ENCODE results near the gene SPHK2. TPM values are rescaled to one million over a fixed set of nuclear protein-coding genes. Genes with fewer than 3 reads are reported as not detected.

Gene SPHK2
- polyA plus RNA-seq, 3 donors = 30.2 to 35.2 (median 33.2) TPM

DNA sequence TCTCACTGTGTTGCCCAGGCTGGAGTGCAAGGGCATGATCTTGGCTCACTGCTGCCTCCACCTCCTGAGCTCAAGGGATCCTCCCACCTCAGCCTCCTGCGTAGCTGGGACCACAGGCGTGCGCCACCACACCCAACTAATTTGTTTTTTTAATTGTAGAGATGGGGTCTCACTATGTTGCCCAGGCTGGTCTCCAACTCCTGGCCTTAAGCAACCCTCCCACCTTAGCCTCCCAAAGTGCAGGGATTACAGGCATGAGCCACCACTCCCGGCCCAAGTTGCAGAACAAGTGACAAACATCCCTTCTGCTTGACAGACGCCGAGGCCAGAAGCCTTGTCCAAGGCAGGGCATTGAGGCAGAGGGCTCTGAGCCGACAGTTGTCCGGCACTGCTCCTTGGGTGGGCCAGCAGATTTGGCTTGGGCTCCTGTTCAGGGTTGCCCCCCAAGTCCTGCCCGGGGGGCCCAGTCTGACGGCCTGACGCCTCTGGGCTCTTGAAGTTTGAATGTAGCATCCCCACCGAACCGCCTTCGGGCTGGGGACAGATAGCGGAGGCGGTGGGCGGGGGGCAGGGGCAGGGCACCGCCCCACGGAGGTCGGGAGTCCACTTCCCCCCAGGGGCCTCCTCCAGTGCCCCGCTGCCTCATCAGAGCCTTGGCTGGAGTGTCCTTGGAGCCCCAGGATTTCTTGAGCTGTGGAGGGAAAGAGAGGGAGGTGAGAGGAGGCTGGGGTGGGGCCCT is 18.5 kb upstream of the SPHK2 start:
- no peak for DNase-seq

- DNase-seq = no peak
Observed at GRCh38 chr19:48603001-48603400, 16.3 kb upstream of the SPHK2 start.

GRCh38 chr19:48603449-48603848 is 15.9 kb upstream of the SPHK2 start:
- no peak for DNase-seq

GRCh38 chr19:48603850-48604249 is 15.5 kb upstream of the SPHK2 start:
- DNase-seq = no peak

- no peak for DNase-seq
Observed at GRCh38 chr19:48606463-48607358, 12.6 kb upstream of the SPHK2 start, which contains the start of gene SPACA4. Gene SPACA4 (plus strand): TSS chr19:48606742. CDS start chr19:48606979, 237 bp downstream.

DNA sequence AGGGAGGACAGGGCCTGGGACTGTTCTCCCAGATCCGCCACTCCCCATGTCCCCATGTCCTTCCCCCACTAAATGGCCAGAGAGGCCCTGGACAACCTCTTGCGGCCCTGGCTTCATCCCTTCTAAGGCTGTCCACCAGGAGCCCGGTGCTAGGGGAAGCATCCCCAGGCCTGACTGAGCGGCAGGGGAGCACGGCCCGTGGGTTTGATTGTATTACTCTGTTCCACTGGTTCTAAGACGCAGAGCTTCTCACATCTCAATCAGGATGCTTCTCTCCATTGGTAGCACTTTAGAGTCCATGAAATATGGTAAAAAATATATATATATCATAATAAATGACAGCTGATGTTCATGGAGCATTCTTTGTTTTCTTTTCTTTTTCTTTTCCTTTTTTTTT is 11.9 kb upstream of the SPHK2 start:
- no peak for DNase-seq

DNA sequence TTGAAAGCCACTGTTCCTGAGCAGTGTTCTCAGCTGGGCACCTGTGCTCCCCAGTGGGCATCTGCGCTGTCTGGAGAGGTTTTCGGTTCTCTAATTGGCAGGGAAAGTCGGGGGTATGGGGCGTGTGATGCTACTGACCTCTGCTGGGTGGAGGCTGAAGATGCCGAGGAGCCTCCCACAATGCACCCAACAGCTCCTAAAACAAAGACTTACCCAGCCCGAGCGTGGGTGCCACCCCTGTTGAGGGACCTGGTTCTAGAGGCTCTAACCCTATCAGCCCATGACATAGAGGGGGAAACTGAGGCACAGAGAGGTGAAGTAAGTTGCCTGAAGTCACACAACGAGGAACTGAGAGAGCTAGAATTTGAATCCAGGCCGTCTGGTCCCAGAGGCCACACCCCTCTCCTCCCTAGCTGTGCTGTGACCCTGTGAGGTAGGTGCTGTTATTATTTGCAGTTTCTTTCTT is 10.5 kb upstream of the SPHK2 start:
- no peak for DNase-seq

GRCh38 chr19:48609571-48610108 is 9.7 kb upstream of the SPHK2 start:
- no peak for DNase-seq

DNA sequence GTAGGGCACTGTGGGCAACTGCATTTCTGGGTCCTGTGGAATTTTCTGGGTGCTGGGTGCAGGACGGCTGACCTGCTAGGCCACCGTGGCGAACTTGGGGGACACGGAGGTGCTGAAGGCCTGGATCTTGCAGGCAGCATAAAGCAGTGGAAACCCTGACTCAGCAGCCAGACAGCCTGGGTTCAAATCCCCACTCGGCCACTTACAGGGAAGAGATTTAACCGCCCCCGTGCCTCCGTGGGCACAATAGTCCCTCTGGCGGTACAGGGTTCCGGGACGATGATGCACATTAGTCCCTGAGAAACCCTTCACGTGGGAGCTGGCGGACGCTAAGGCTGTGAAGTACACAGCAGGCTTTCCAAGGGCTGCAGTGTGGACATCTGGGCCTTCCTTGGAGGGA is 7.4 kb upstream of the SPHK2 start:
- no peak for DNase-seq

DNA sequence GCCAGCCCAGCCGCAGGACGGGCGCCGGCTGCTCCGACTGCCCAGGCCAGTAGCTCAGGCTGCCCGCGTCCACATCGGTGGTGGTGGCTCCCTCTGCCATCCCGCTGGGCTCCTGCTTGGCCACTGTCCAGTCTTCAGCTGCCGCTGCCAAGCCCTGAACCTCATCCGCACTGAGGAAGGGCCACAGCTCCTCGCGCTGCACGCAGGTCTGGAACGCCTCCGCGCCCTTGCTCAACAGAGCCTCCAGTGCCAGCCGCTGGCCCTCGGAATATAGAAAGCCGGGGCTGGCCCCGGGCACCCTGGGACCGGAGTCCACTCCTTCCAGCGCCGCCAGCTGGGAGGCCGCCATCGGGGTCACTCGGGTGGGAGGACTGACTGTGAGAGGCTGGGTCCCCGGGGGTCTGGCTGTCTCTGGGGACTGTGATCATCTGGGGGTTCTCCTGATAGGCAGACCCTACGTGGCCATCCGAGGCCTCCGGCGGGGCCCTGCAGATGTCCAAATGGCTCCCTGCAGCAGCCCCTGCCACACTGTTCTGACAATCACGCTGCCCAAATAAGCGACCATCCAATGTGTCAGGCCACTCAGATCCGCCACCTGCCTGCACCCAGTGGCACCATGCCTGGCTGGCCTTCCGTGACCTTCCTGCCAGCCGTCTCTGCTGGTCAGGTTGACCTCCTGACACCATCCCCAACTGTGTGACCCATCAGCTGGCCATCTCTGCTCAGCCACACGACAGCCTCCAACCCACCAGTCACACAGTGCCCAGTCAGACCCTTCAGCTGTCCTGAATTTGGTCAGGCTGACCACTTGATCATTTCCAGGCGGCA is 6.1 kb upstream of the SPHK2 start:
- DNase-seq = no peak

GRCh38 chr19:48613852-48614435 is 5.4 kb upstream of the SPHK2 start:
- DNase-seq = no peak

GRCh38 chr19:48614436-48615230 is 4.7 kb upstream of the SPHK2 start, which contains the start of gene FAM83E:
Gene FAM83E (minus strand): TSS chr19:48615076. CDS start chr19:48613372, 1,704 bp downstream.
- DNase-seq = no peak

- DNase-seq = no peak
Observed at GRCh38 chr19:48615231-48616040, 3.9 kb upstream of the SPHK2 start.

DNA sequence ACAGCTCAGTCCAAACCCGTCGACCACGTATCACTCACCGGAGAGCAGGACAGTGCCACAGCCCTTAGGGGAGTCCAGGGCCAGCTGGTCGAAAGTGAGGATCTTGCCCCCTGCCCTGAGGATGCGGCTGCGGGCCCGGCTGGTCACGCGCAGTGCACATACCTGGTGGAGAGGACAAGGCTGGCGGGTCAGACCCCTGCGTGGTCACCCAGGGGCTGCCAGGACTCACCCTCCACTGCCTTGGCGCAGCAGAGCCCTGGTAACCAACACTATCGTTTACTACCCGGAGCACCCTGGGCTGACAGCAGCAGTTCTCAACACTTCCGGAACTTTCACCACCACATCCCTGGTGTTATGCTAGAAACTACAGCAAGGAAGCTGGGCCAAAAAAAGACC is 3.3 kb upstream of the SPHK2 start:
- no peak for DNase-seq

GRCh38 chr19:48616491-48617056 is 2.7 kb upstream of the SPHK2 start:
- no peak for DNase-seq

- DNase-seq = no peak
Observed at GRCh38 chr19:48617146-48617937, 2.0 kb upstream of the SPHK2 start.

DNA sequence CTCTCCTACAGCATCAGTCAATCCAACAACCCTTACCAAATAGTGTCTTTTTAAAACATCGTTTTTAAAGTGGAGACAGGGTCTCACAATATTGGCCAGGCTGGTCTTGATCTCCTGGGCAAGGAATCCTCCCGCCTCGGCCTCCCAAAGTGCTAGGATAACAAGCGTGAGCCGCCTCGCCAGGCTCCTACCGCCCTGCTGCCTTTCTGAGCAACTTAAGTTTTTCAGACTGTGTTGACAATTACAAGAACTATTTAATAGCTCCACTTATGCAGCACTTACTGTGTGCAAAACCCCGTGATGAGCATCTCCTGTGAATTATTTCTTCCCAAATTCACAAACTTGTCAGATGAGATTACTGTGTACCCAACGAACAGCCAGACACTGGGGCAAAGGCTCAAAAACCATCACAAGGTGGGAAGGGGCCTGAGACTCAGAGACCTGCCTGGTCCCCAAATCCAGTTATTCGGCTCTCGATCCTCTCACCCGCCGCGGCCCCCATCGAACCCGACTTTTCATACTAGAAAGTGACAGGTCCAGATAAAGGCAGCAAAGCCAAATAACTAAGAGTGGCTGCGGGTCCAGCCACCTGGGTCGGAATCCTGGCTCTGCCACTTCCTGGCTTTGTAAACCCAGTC is 909 bp upstream of the SPHK2 start:
- no peak for DNase-seq

Measured in renal pelvis (tissue), 4 donors.